Measurements from ENCODE around the gene BTD. TPM values are rescaled to one million over a fixed set of nuclear protein-coding genes. Genes with fewer than 3 reads are reported as not detected.
"Not testable (repeated sequence)": the region's sequence is repeated elsewhere in the genome, so short reads cannot be mapped to it uniquely, and the experiment has no call there.

The BTD gene
- polyA plus RNA-seq, 2 of the 4 experiments (the other 2 are of a cell fraction) = 17.6 to 17.8 TPM

- Histone ChIP-seq H3K4me2 (peak overlapping the region; percentile 81), H3K9me3 (no peaks in the 10 kb centered on the region), H3K27ac (peak overlapping the region; percentile 70 to 91), H3K4me3 (peak overlapping the region; percentile 65), H3K4me1 (peaks cover 21% of the 10 kb centered on the region)
- peak in 1 of 2 experiments; percentile 52 for DNase-seq (ENCODE audit: low read depth in 1 of 2, low spot score in 1 of 2)
- 1% methylated on average over 9 of the region's 9 CpGs for WGBS (ENCODE audit: missing lambda C conversion rate)
- TF ChIP-seq MYC (IDR thresholded peaks at IDR 0.05; ENCODE audit: borderline replicate concordance, low read length) (no peak), NFE2L2 (conservative IDR thresholded peaks at IDR 0.05; ENCODE audit: low read length) (no peak), PBX3 (IDR thresholded peaks at IDR 0.05) (no peak), KDM5A (IDR thresholded peaks at IDR 0.05) (peak; percentile 56), RARB (CRISPR knock-in tag; IDR thresholded peaks at IDR 0.05) (0 out of 2 replicates have a peak, but pooled peaks have one; percentile 27), JUNB (IDR thresholded peaks at IDR 0.05) (no peak), PHF8 (IDR thresholded peaks at IDR 0.05; ENCODE audit: borderline replicate concordance, low read depth) (0 out of 2 replicates have a peak, but pooled peaks have one; percentile 58), HEYL (CRISPR knock-in tag; IDR thresholded peaks at IDR 0.05) (no peak)
- ChIA-PET CTCF (interaction anchor here (0.7 to 1.8 kb wide), 6 partner anchors 12 to 173 kb away, joined by 3 to 9 read pairs (median 3); no protein-coding TSS in a partner anchor), POLR2A (interaction anchor here (0.7 to 2.1 kb wide), 14 partner anchors 8 to 210 kb away, joined by 3 to 10 read pairs (median 4); partner anchors contain the start of gene ANKRD28)
- ATAC-seq = peak; percentile 53 to 62
- FAIRE-seq = no peak
Observed at GRCh38 chr3:15602146-15602536, 596 bp downstream of the BTD start.

GRCh38 chr3:15602816-15603215, 1.3 kb downstream of the BTD start:
- peaks cover 28% of the 10 kb centered on the region for H3K4me1 ChIP-seq
- POLR2A ChIA-PET; H3K9me3 ChIP-seq; FAIRE-seq; DNase-seq (ENCODE audit: low read depth in 1 of 2, low spot score in 1 of 2); ATAC-seq; CTCF ChIA-PET: not testable (repeated sequence)
- H3K4me3 ChIP-seq = peak overlapping the region; percentile 65
- peak overlapping the region; percentile 81 for H3K4me2 ChIP-seq
- peak; percentile 20 for TF ChIP-seq ZFP36 (IDR thresholded peaks at IDR 0.05; ENCODE audit: borderline replicate concordance, partially characterized antibody)
- WGBS (ENCODE audit: missing lambda C conversion rate) = 90% methylated on average over 3 of the region's 3 CpGs
- H3K27ac ChIP-seq = peak overlapping the region; percentile 70 to 91; a peak in 4 of 6 replicates

GRCh38 chr3:15604584-15604983, 3.0 kb downstream of the BTD start:
- FAIRE-seq; ATAC-seq; DNase-seq (ENCODE audit: low read depth in 1 of 2, low spot score in 1 of 2); H3K4me3 ChIP-seq; POLR2A ChIA-PET; H3K9me3 ChIP-seq; H3K4me2 ChIP-seq; H3K27ac ChIP-seq; CTCF ChIA-PET: not testable (repeated sequence)
- WGBS (ENCODE audit: missing lambda C conversion rate) = 92% methylated on average over 1 of the region's 1 CpG
- peaks cover 35% of the 10 kb centered on the region for H3K4me1 ChIP-seq

- no peak for ATAC-seq
- H3K4me1 ChIP-seq = peaks cover 41% of the 10 kb centered on the region
- peak; percentile 92 for TF ChIP-seq MAFK (IDR thresholded peaks at IDR 0.05; ENCODE audit: partially characterized antibody)
- no peak for TF ChIP-seq JUN (IDR thresholded peaks at IDR 0.05)
- POLR2A ChIA-PET = no interaction called here
- 61% methylated on average over 2 of the region's 2 CpGs for WGBS (ENCODE audit: missing lambda C conversion rate)
- peak overlapping the region; percentile 65 to 78 for H3K27ac ChIP-seq
- no peak for FAIRE-seq
- H3K4me2 ChIP-seq = peak overlapping the region; percentile 55
- H3K9me3 ChIP-seq = no peaks in the 10 kb centered on the region
- H3K4me3 ChIP-seq = no peak overlapping the region
- DNase-seq (ENCODE audit: low read depth in 1 of 2, low spot score in 1 of 2) = peak in 1 of 2 experiments; percentile 37
- CTCF ChIA-PET = interaction anchor here (0.9 to 1.7 kb wide), 3 partner anchors 11 to 210 kb away, joined by 3 to 8 read pairs (median 5); no protein-coding TSS in a partner anchor
Observed at GRCh38 chr3:15606434-15606891, 4.9 kb downstream of the BTD start.

GRCh38 chr3:15610082-15610759, 8.7 kb downstream of the BTD start:
- FAIRE-seq = peak; percentile 49
- H3K4me3 ChIP-seq = no peak overlapping the region
- peak overlapping the region; percentile 42 for H3K4me2 ChIP-seq
- peak; percentile 58 to 69; a peak in 3 of 4 replicates for TF ChIP-seq CEBPB (IDR thresholded peaks at IDR 0.05)
- no peak for TF ChIP-seq RARB (CRISPR knock-in tag; IDR thresholded peaks at IDR 0.05)
- ChIA-PET POLR2A (interaction anchor here (2.0 kb wide), 1 partner anchor 9 kb away, joined by 10 read pairs; the partner anchor contains the start of genes BTD and HACL1), CTCF (interaction anchor here (0.9 to 2.9 kb wide), 3 partner anchors 20 to 187 kb away, joined by 3 to 7 read pairs (median 3); partner anchors contain the start of gene ANKRD28)
- no peaks in the 10 kb centered on the region for H3K9me3 ChIP-seq
- 74% methylated on average over 4 of the region's 4 CpGs for WGBS (ENCODE audit: missing lambda C conversion rate)
- ATAC-seq = peak; percentile 86 to 91
- peak; percentile 64 to 70 for DNase-seq (ENCODE audit: low read depth in 1 of 2, low spot score in 1 of 2)
- peak overlapping the region; percentile 6 to 44; a peak in 1 of 6 replicates for H3K27ac ChIP-seq
- H3K4me1 ChIP-seq = peaks cover 45% of the 10 kb centered on the region
